Subcutaneous abdominal adipose tissue (tissue), 5 donors: ENCODE data around the gene COPS7A.
"Not testable (repeated sequence)": the region's sequence is repeated elsewhere in the genome, so short reads cannot be mapped to it uniquely, and the experiment has no call there.

ENCODE experiments used
- H3K27ac ChIP-seq: one replicate; pipeline ENCODE4 v1.7.0; 2013; ENCODE audit warnings: low read depth, mild to moderate bottlenecking, inconsistent platforms, low read length, moderate library complexity
- H3K27me3 ChIP-seq, 5 donors: one replicate each; pipeline ENCODE4 v1.7.0; 2013; ENCODE audit warnings: low read length in 5 of 5, inconsistent platforms in 1 of 5; ENCODE audit not compliant: control insufficient read depth in 5 of 5, insufficient read depth in 4 of 5
- H3K36me3 ChIP-seq, 5 donors: one replicate each; pipeline ENCODE4 v1.7.0; 2013; ENCODE audit warnings: low read length in 5 of 5; ENCODE audit not compliant: control insufficient read depth in 5 of 5, insufficient read depth in 5 of 5
- H3K4me1 ChIP-seq, 5 donors: one replicate each; pipeline ENCODE4 v1.7.0; 2013; ENCODE audit warnings: low read length in 5 of 5, mild to moderate bottlenecking in 3 of 5, moderate library complexity in 1 of 5; ENCODE audit not compliant: control insufficient read depth in 5 of 5, insufficient read depth in 5 of 5
- H3K4me3 ChIP-seq, 5 donors: one replicate each; pipeline ENCODE4 v1.7.0; 2013; ENCODE audit warnings: low read length in 5 of 5, low read depth in 1 of 5
- H3K9ac ChIP-seq, 5 donors: one replicate each; pipeline ENCODE4 v1.7.0; 2013; ENCODE audit warnings: low read length in 5 of 5, mild to moderate bottlenecking in 4 of 5, moderate library complexity in 3 of 5
- H3K9me3 ChIP-seq, 5 donors: one replicate each; pipeline ENCODE4 v1.7.0; 2013; ENCODE audit warnings: low read length in 5 of 5; ENCODE audit not compliant: control insufficient read depth in 5 of 5
- donor health status: healthy.
- donor health status: healthy.
- donor health status: healthy.
- donor health status: healthy.
- donor health status: healthy.

Gene COPS7A

DNA sequence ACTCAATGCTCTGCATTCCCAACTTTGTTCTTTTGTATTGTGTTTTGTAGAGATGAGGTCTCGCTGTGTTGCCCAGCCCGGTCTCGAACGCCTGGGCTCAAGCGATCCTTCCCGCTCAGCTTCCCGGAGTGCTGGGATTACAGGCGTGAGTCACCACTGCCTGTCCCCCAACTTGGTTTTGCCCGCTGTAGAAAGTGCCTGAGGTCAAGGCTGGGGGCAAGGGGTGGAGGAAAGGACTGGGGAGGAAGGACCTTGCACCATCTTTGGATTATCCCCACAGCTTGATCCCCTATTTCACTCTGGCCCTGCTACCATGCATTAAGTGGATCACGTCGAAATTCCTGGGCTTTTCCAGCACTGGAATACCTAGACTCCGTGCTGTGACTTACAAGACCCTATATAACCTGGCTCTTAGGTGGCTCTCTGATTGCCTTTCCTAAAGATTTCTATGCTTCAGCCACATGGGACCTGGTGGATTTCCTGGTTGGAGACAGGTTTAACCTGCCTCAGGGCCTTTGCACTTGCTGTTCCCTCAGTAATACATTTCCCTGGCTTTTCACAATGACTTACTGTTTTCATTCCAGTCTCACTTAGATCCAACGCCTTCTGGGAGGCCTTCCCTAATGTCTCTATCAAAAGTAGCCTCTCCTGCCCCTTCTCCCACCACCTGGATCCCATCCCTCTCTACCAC, 22.6 kb upstream of the COPS7A start:
- Histone ChIP-seq H3K4me3 (peak overlapping the region in 2 of 5 donors; percentile 37 to 45), H3K27me3 (peaks cover 49 to 72% (median 58%) of the 10 kb centered on the region in 5 donors), H3K9ac (no peak overlapping the region)

DNA sequence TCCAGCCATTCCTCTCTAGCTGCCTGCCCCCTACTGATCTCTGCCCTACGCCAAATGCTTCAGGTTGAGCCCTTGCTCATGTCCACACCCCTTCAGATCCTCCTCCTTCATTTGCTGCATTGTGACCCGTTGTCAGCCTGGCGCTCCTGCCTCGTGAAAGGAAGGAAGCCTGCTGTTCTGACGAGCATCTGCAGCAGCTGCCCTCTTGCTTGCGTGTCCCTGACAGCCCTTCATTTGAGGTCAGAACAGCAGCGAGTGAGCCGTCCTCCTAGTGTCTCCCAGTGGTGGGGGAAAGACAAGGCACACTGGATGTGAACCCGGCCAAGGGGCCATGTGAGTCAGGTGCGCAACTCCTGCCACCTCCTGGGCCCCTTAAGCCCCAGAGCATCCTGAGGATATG, 20.2 kb upstream of the COPS7A start:
- Histone ChIP-seq H3K27me3 (peaks cover 33 to 48% (median 39%) of the 10 kb centered on the region in 5 donors), H3K27ac (no peak overlapping the region), H3K36me3 (no peaks in the 10 kb centered on the region), H3K9me3 (no peaks in the 10 kb centered on the region), H3K4me1 (peaks cover 0 to 15% (median 9%) of the 10 kb centered on the region in 5 donors), H3K4me3 (no peak overlapping the region), H3K9ac (no peak overlapping the region)

More for the DNA sequence above, 22.6 kb upstream of the COPS7A start:
- peaks cover 0 to 15% (median 9%) of the 10 kb centered on the region in 5 donors for H3K4me1 ChIP-seq
- H3K9me3 ChIP-seq = no peaks in the 10 kb centered on the region
- H3K36me3 ChIP-seq = no peaks in the 10 kb centered on the region
- H3K27ac ChIP-seq = no peak overlapping the region

DNA sequence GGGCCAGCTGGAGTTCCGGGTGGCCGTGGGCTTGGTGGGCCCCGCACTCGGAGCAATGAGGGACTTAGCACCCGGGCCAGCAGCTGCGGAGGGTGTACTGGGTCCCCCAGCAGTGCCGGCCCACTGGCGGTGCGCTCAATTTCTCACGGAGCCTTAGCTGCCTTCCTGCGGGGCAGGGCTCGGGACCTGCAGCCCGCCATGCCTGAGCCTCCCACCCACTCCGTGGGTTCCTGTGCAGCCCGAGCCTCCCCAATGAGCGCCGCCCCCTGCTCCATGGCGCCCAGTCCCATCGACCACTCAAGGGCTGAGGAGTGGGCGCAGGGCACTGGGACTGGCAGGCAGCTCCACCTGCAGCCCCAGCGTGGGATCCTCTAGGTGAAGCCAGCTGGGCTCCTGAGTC, 15.5 kb upstream of the COPS7A start:
- peaks cover 7 to 23% (median 10%) of the 10 kb centered on the region in 5 donors for H3K27me3 ChIP-seq
- H3K27ac ChIP-seq, H3K36me3 ChIP-seq, H3K4me3 ChIP-seq, H3K4me1 ChIP-seq, H3K9ac ChIP-seq, H3K9me3 ChIP-seq: not testable (repeated sequence)

DNA sequence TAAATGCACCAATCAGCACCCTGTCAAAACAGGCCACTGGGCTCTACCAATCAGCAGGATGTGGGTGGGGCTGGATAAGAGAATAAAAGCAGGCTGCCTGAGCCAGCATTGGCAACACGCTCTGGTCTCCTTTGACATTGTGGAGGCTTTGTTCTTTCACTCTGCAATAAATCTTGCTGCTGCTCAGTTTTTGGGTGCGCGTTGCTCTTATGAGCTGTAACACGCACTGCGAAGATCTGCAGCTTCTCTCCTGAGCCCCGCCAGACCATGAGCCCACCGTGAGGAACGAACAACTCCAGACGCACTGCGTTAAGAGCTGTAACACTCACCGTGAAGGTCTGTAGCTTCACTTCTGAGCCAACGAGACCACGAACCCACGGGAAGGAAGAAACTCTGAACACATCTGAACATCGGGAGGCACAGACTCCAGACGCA, 14.9 kb upstream of the COPS7A start:
- Histone ChIP-seq H3K9ac (no peak overlapping the region), H3K4me3 (no peak overlapping the region), H3K9me3 (no peaks in the 10 kb centered on the region), H3K4me1 (no peaks in the 10 kb centered on the region), H3K27me3 (peaks cover 3 to 17% (median 4%) of the 10 kb centered on the region in 5 donors), H3K36me3 (no peaks in the 10 kb centered on the region), H3K27ac (no peak overlapping the region)

DNA sequence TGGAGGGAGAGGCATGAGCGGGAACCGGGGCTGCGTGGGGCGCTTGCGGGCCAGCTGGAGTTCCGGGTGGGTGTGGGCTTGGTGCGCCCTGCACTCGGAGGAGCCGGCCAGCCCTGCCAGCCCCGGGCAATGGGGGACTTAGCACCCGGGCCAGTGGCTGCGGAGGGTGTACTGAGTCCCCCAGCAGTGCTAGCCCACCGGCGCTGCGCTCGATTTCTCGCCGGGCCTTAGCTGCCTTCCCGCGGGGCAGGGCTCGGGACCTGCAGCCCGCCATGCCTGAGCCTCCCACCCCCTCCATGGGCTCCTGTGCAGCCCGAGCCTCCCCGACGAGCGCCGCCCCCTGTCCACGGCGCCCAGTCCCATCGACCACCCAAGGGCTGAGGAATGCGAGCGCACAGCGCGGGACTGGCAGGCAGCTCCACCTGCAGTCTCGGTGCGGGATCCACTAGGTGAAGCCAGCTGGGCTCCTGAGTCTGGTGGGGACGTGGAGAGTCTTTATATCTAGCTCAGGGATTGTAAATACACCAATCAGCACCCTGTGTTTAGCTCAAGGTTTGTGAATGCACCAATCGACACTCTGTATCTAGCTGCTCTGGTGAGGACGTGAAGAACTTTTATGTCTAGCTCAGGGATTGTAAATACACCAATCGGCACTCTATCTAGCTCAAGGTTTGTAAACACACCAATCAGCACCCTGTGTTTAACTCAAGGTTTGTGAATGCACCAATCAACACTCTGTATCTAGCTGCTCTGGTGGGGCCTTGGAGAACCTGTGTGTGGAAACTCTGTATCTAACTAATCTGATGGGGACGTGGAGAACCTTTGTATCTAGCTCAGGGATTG, 7.6 kb upstream of the COPS7A start:
- H3K9ac ChIP-seq, H3K27ac ChIP-seq, H3K27me3 ChIP-seq, H3K4me3 ChIP-seq, H3K36me3 ChIP-seq, H3K4me1 ChIP-seq, H3K9me3 ChIP-seq: not testable (repeated sequence)

DNA sequence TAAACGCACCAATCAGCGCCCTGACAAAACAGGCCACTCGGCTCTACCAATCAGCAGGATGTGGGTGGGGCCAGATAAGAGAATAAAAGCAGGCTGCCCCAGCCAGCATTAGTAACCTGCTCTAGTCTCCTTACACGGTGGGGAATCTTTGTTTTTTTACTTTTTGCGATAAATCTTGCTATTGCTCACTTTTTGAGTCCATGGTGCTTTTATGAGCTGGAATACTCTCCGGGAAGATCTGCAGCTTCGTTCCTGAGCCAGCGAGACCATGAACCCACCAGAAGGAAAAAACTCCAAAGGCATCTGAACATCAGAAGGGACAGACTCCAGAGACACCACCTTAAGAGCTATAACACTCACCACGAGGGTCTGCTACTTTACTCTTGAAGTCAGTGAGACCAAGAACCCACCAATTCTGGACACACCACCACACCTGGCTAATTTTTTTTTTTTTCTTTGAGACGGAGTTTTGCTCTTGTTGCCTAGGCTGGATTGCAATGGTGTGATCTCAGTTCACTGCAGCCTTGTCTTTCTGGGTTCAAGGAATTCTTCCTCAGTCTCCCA, 6.9 kb upstream of the COPS7A start:
- Histone ChIP-seq H3K4me1 (no peaks in the 10 kb centered on the region), H3K9ac (no peak overlapping the region), H3K4me3 (no peak overlapping the region), H3K27ac (no peak overlapping the region), H3K27me3 (no peaks in the 10 kb centered on the region), H3K36me3 (no peaks in the 10 kb centered on the region), H3K9me3 (no peaks in the 10 kb centered on the region)

DNA sequence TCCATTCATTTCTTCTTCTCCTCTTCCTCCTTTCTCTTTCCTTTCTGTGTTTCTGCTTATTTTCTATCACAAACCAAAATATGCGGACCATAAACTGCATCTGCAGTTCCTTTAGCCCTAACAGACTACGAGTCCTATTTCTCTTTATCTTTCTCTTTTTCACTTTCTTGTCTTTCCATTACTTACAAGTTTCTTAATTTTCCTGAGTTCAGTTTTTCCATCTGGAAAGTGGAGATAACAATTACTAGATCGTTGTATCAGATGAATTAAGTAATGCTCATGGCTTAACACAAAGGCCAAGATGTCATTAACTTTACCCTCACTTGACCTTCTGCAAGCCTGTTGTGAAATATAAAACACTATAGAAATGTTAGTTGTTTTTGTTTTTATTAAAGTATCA, 983 bp upstream of the COPS7A start:
- no peak overlapping the region for H3K4me3 ChIP-seq
- H3K27me3 ChIP-seq = no peaks in the 10 kb centered on the region
- H3K9me3 ChIP-seq = no peaks in the 10 kb centered on the region
- no peak overlapping the region for H3K9ac ChIP-seq
- H3K27ac ChIP-seq = no peak overlapping the region
- peaks cover 3 to 18% (median 13%) of the 10 kb centered on the region in 5 donors for H3K4me1 ChIP-seq
- H3K36me3 ChIP-seq = peaks cover 0 to 6% (median 5%) of the 10 kb centered on the region in 5 donors

DNA sequence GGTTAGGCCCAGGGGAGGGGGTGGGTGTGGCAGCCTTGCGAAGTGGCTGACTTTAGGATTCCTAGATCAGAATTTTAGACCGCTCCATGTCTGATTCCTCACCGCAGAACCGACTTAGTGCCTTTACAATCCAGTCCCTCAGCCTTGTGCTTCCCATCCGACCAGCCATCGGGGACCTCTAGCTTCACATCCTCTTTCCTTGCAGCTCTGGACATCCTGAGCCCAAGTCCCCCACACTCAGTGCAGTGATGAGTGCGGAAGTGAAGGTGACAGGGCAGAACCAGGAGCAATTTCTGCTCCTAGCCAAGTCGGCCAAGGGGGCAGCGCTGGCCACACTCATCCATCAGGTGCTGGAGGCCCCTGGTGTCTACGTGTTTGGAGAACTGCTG, 557 bp downstream of the COPS7A start:
- H3K9ac ChIP-seq = peak overlapping the region; percentile 16 to 82 (median 71)
- no peaks in the 10 kb centered on the region for H3K9me3 ChIP-seq
- peak overlapping the region; percentile 81 for H3K27ac ChIP-seq
- peaks cover 3 to 18% (median 13%) of the 10 kb centered on the region in 5 donors for H3K4me1 ChIP-seq
- H3K27me3 ChIP-seq = no peaks in the 10 kb centered on the region
- peaks cover 3 to 22% (median 21%) of the 10 kb centered on the region in 5 donors for H3K36me3 ChIP-seq
- H3K4me3 ChIP-seq = peak overlapping the region; percentile 79 to 89 (median 81)

DNA sequence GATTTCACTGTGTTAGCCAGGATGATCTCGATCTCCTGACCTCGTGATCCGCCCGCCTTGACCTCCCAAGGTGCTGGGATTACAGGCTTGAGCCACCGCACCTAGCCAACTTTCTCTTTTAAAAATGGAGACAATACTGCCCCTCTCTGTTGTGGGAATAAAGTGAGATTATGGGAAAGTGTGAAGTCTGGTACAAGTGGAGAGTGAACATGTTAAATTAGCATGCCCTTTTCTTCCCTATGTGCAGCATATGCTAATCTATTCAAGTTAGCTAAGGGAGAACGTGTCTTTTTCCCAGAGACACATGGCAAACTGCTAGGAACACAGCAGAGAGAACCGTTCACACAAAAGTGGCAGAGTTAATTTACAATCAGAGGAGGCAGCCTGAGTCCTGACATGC, 1.5 kb downstream of the COPS7A start:
- H3K27me3 ChIP-seq = no peaks in the 10 kb centered on the region
- no peaks in the 10 kb centered on the region for H3K9me3 ChIP-seq
- no peak overlapping the region for H3K4me3 ChIP-seq
- H3K36me3 ChIP-seq = peaks cover 6 to 31% (median 30%) of the 10 kb centered on the region in 5 donors
- H3K9ac ChIP-seq = peak overlapping the region in 1 of 5 donors; percentile 25
- peaks cover 3 to 18% (median 13%) of the 10 kb centered on the region in 5 donors for H3K4me1 ChIP-seq
- H3K27ac ChIP-seq = no peak overlapping the region

DNA sequence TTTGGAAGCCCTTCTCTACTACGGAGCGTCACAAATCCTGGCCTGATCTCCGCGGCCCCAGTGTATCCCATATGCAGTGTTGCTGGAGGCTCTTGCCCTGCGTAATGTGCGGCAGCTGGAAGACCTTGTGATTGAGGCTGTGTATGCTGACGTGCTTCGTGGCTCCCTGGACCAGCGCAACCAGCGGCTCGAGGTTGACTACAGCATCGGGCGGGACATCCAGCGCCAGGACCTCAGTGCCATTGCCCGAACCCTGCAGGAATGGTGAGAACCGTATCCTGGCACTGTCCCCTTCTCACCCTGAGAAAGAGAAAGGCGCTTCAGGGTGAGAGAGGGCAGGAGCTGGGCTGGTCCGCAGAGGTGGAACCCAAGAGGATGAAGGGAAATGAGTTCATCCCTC, 5.3 kb downstream of the COPS7A start:
- no peaks in the 10 kb centered on the region for H3K9me3 ChIP-seq
- peaks cover 6 to 60% (median 47%) of the 10 kb centered on the region in 5 donors for H3K36me3 ChIP-seq
- no peak overlapping the region for H3K4me3 ChIP-seq
- no peaks in the 10 kb centered on the region for H3K27me3 ChIP-seq
- H3K9ac ChIP-seq = no peak overlapping the region
- no peak overlapping the region for H3K27ac ChIP-seq
- peaks cover 3 to 12% (median 9%) of the 10 kb centered on the region in 5 donors for H3K4me1 ChIP-seq
